OCI-LY1 (cell line): ENCODE results near the gene PXK.

Source experiments
- H2AFZ ChIP-seq: fragments of 200-600 bp; sonication (generic), shearing (Covaris generic); 2 replicates; pipeline ENCODE4 v1.6.0; 2014; ENCODE audit warnings: antibody characterized with exemption, mild to moderate bottlenecking, low read length
- H3F3A ChIP-seq: fragments of 200-600 bp; sonication (generic), shearing (Covaris generic); 2 replicates; pipeline ENCODE4 v1.6.0; 2014; ENCODE audit warnings: mild to moderate bottlenecking, antibody characterized with exemption, low read length, moderate library complexity; ENCODE audit not compliant: insufficient read depth
- H3K27ac ChIP-seq: fragments of 200-600 bp; sonication (generic); 2 replicates; pipeline ENCODE4 v1.5.1; 2014; ENCODE audit warnings: low read length, mixed run types, mild to moderate bottlenecking, low read depth; ENCODE audit not compliant: poor library complexity, severe bottlenecking
- H3K27me3 ChIP-seq: fragments of 200-600 bp; sonication (generic); 2 replicates; pipeline ENCODE4 v1.6.0; 2014; ENCODE audit warnings: antibody characterized with exemption, mild to moderate bottlenecking, low read length, moderate library complexity; ENCODE audit not compliant: insufficient read depth
- H3K36me3 ChIP-seq: fragments of 200-600 bp; sonication (generic); 2 replicates; pipeline ENCODE4 v1.6.1; 2014; ENCODE audit warnings: mild to moderate bottlenecking, antibody characterized with exemption, low read length, moderate library complexity, mixed read lengths; ENCODE audit not compliant: insufficient read depth
- H3K4me1 ChIP-seq: fragments of 200-600 bp; sonication (generic); 2 replicates; pipeline ENCODE4 v1.5.1; 2014; ENCODE audit warnings: mild to moderate bottlenecking, low read length, moderate library complexity; ENCODE audit not compliant: insufficient read depth, severe bottlenecking
- H3K4me2 ChIP-seq: fragments of 200-600 bp; sonication (generic), shearing (Covaris generic); 2 replicates; pipeline ENCODE4 v1.6.1; 2014; ENCODE audit warnings: low read length
- H3K4me3 ChIP-seq: fragments of 200-600 bp; sonication (generic); 2 replicates; pipeline ENCODE4 v1.5.1; 2014; ENCODE audit warnings: low read length, low read depth, mild to moderate bottlenecking, mixed read lengths; ENCODE audit not compliant: poor library complexity, severe bottlenecking
- H3K79me2 ChIP-seq: fragments of 200-600 bp; shearing (Covaris generic); 2 replicates; pipeline ENCODE4 v1.6.1; 2016; ENCODE audit warnings: mixed run types, low read length, mixed read lengths; ENCODE audit not compliant: insufficient read depth
- H3K9ac ChIP-seq: fragments of 200-600 bp; sonication (generic), shearing (Covaris generic); 2 replicates; pipeline ENCODE4 v1.6.1; 2014; ENCODE audit warnings: mild to moderate bottlenecking, low read length, mixed read lengths
- H3K9me2 ChIP-seq: fragments of 200-600 bp; sonication (generic), shearing (Covaris generic); 2 replicates; pipeline ENCODE4 v1.6.1; 2014; ENCODE audit warnings: low read depth, mild to moderate bottlenecking, low read length, mixed read lengths
- H3K9me3 ChIP-seq: fragments of 200-600 bp; shearing (Covaris generic); 2 replicates; pipeline ENCODE4 v1.6.1; 2014; ENCODE audit warnings: low read length, mixed read lengths
- H4K20me1 ChIP-seq: fragments of 200-600 bp; sonication (generic), shearing (Covaris generic); 2 replicates; pipeline ENCODE4 v1.6.0; 2016; ENCODE audit warnings: mild to moderate bottlenecking, low read length; ENCODE audit not compliant: insufficient read depth
- EZH2 ChIP-seq: fragments of 200-600 bp; sonication (generic), shearing (Covaris generic); IDR thresholded peaks from 2 replicates; pipeline ENCODE4 v1.8.0; 2017; ENCODE audit warnings: borderline replicate concordance, mixed run types, mild to moderate bottlenecking, antibody characterized with exemption, low read length, moderate library complexity, mixed read lengths
- TF ChIP-seq, protein P1 (sequence below): fragments of 200-600 bp; sonication (generic), shearing (Covaris generic); IDR thresholded peaks from 2 replicates; pipeline ENCODE4 v1.5.1; 2017; ENCODE audit warnings: mild to moderate bottlenecking, antibody characterized with exemption, low read length, moderate library complexity, mixed read lengths

The PXK gene

GRCh38 chr3:58411851-58412830 lies 79.4 kb downstream of the PXK start:
- Histone ChIP-seq H3K36me3 (peaks cover 100% of the 10 kb centered on the region), H3K9me2 (no peaks in the 10 kb centered on the region), H3K9ac (no peak overlapping the region), H2AFZ (no peak overlapping the region), H3K9me3 (no peaks in the 10 kb centered on the region), H3K27ac (no peak overlapping the region), H3K4me1 (no peaks in the 10 kb centered on the region), H3K79me2 (no peaks in the 10 kb centered on the region), H3F3A (no peaks in the 10 kb centered on the region; the same call in 1 of the 2 replicates), H3K27me3 (no peaks in the 10 kb centered on the region), H3K4me3 (no peak overlapping the region), H4K20me1 (no peaks in the 10 kb centered on the region), H3K4me2 (no peak overlapping the region)
- TF ChIP-seq, protein P1, sequence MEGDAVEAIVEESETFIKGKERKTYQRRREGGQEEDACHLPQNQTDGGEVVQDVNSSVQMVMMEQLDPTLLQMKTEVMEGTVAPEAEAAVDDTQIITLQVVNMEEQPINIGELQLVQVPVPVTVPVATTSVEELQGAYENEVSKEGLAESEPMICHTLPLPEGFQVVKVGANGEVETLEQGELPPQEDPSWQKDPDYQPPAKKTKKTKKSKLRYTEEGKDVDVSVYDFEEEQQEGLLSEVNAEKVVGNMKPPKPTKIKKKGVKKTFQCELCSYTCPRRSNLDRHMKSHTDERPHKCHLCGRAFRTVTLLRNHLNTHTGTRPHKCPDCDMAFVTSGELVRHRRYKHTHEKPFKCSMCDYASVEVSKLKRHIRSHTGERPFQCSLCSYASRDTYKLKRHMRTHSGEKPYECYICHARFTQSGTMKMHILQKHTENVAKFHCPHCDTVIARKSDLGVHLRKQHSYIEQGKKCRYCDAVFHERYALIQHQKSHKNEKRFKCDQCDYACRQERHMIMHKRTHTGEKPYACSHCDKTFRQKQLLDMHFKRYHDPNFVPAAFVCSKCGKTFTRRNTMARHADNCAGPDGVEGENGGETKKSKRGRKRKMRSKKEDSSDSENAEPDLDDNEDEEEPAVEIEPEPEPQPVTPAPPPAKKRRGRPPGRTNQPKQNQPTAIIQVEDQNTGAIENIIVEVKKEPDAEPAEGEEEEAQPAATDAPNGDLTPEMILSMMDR = no peak
- TF ChIP-seq EZH2 = no peak

DNA sequence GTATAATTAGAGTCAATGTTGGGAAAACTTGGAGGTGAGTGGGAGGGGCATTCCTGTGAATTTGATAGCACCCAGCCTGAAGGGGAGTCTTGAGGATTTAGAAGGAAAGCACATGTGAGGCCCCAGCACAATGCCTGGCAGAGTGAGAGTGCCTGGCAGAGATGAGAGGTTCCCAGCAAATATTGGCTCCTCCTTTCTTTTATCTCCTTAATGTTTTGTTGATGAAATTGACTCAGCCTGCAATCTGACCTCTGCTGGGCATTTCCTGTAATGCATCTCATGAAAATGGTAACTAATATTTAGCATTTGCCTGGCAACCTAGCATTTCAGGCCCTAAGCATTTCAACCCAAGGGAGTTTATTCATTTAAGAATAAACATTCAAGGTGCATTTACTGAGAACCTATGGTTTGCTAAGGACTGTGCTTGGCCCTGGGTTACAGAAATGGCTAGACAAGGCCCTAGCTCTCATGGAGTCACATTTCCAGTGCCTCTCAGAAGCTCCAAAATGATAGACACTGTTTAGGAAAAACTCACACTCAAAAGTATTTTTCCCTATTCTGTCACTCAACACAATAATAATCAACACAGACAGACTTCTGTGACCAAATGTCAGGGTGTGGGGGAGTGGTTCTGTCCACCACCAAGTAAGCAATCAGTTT lies 82.0 kb downstream of the PXK start:
- Histone ChIP-seq H3K9me2 (no peaks in the 10 kb centered on the region), H3K36me3 (peaks cover 100% of the 10 kb centered on the region), H3K27me3 (no peaks in the 10 kb centered on the region), H2AFZ (no peak overlapping the region), H3K9ac (no peak overlapping the region), H3K4me2 (no peak overlapping the region), H3F3A (no peaks in the 10 kb centered on the region; the same call in 1 of the 2 replicates), H4K20me1 (no peaks in the 10 kb centered on the region), H3K4me1 (no peaks in the 10 kb centered on the region), H3K79me2 (no peaks in the 10 kb centered on the region), H3K27ac (no peak overlapping the region), H3K9me3 (no peaks in the 10 kb centered on the region), H3K4me3 (no peak overlapping the region)
- no peak for TF ChIP-seq EZH2
- TF ChIP-seq, protein P1 = peak; percentile 69

DNA sequence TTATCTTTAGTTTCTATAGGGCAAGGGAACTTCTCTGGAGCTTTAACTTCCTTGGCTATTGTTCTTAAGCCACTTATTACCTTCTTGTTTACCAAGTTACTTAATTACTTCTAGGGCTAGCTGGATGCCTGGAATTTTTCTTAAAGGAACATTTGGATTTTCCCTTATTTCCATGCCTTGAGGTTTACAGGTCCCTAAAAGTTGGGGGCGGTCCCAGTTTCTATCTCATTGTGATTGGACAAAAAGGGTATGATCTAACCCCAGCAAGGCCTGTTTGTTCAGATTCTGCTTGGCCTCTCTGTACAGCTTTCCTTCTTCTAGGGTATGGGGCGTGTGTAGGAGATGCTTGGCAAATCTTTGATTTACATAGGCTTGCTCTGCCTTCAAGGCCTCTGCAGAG lies 83.5 kb downstream of the PXK start:
- H3K9me3 ChIP-seq = no peaks in the 10 kb centered on the region
- TF ChIP-seq, protein P1 = no peak
- H3K27ac ChIP-seq = no peak overlapping the region
- no peak overlapping the region for H2AFZ ChIP-seq
- H4K20me1 ChIP-seq = no peaks in the 10 kb centered on the region
- H3K4me3 ChIP-seq = no peak overlapping the region
- H3K9ac ChIP-seq = no peak overlapping the region
- H3F3A ChIP-seq = no peaks in the 10 kb centered on the region; the same call in 1 of the 2 replicates
- no peaks in the 10 kb centered on the region for H3K79me2 ChIP-seq
- no peaks in the 10 kb centered on the region for H3K9me2 ChIP-seq
- peaks cover 100% of the 10 kb centered on the region for H3K36me3 ChIP-seq
- H3K4me2 ChIP-seq = no peak overlapping the region
- no peaks in the 10 kb centered on the region for H3K27me3 ChIP-seq
- H3K4me1 ChIP-seq = no peaks in the 10 kb centered on the region
